GM19324 (cell line): Measurements from ENCODE around the gene UBE2N.
"Not testable (repeated sequence)": the region's sequence is repeated elsewhere in the genome, so short reads cannot be mapped to it uniquely, and the experiment has no call there.

Source experiments
- ATAC-seq: cut with Tn5 transposase; IDR thresholded peaks from one replicate; pipeline ENCODE4 v1.9.1; 2021; ENCODE audit warnings: mild to moderate bottlenecking, moderate library complexity; ENCODE audit not compliant: unreplicated experiment, low FRiP score

UBE2N gene

GRCh38 chr12:93447555-93448290, 6.0 kb upstream of the UBE2N start:
- ATAC-seq, result no peak

- ATAC-seq, result no peak
Measured at GRCh38 chr12:93443576-93443975, 1.8 kb upstream of the UBE2N start.

- ATAC-seq, result no peak
Measured at GRCh38 chr12:93442411-93443340, 929 bp upstream of the UBE2N start.

GRCh38 chr12:93441081-93441616, 598 bp downstream of the UBE2N start:
- peak; percentile 8 for ATAC-seq

- ATAC-seq, result no peak
Measured at GRCh38 chr12:93440043-93440835, 1.5 kb downstream of the UBE2N start.

- no peak for ATAC-seq
Measured at GRCh38 chr12:93438266-93439050, 3.3 kb downstream of the UBE2N start.

GRCh38 chr12:93434256-93434865, 7.4 kb downstream of the UBE2N start:
- no peak for ATAC-seq

- ATAC-seq, result not testable (repeated sequence)
Measured at GRCh38 chr12:93432031-93432430, 9.7 kb downstream of the UBE2N start.

- no peak for ATAC-seq
Measured at GRCh38 chr12:93430280-93430679, 11.5 kb downstream of the UBE2N start.

- ATAC-seq, result no peak
Measured at GRCh38 chr12:93429852-93430251, 11.9 kb downstream of the UBE2N start.

- no peak for ATAC-seq
Measured at GRCh38 chr12:93429448-93429847, 12.3 kb downstream of the UBE2N start.

GRCh38 chr12:93427779-93428564, 13.8 kb downstream of the UBE2N start:
- ATAC-seq, result no peak

GRCh38 chr12:93426412-93426805, 15.3 kb downstream of the UBE2N start:
- ATAC-seq, result no peak

- no peak for ATAC-seq
Measured at GRCh38 chr12:93425736-93426411, 15.9 kb downstream of the UBE2N start.

GRCh38 chr12:93422050-93422449, 19.7 kb downstream of the UBE2N start:
- ATAC-seq, result no peak

- ATAC-seq, result no peak
Measured at GRCh38 chr12:93419388-93420034, 22.2 kb downstream of the UBE2N start.

- ATAC-seq, result no peak
Measured at GRCh38 chr12:93417967-93418480, 23.7 kb downstream of the UBE2N start.
